HCT116 (cell line): ENCODE measurements around the gene ASB10. TPM values are rescaled to one million over a fixed set of nuclear protein-coding genes. Genes with fewer than 3 reads are reported as not detected.
A peak's percentile ranks its signal among the peaks of the same experiment; 100 is the strongest.

Experiments
- ATAC-seq: fragments of 200-7000 bp; cut with Tn5 transposase; 2 replicates; pipeline ENCODE4 v1.9.1; 2020; ENCODE audit warnings: mild to moderate bottlenecking, moderate library complexity
- BruUV-seq: library from RNA; stranded (reverse); fragments of 400-500 nt; replicated peaks from 2 replicates; lab custom pipeline; 2021; lab: Mats Ljungman, UMichigan
- CTCF ChIA-PET: fragments of 300-600 bp; sonication (Branson Sonifier 250); formaldehyde crosslinking; loops from one replicate; lab custom pipeline; 2021; ENCODE audit warnings: antibody characterized with exemption; lab: Charles Lee
- POLR2A ChIA-PET: fragments of 300-600, 350-600 bp; sonication (Branson Sonifier 250); formaldehyde crosslinking; loops from one replicate; lab custom pipeline; 2021; ENCODE audit warnings: antibody characterized with exemption; lab: Charles Lee
- RAD21 ChIA-PET, 2 experiments: fragments of 300-600 bp; sonication (Branson Sonifier 250); formaldehyde crosslinking; loops; one replicate each; lab custom pipeline; 2023; ENCODE audit warnings: low total read pairs in 2 of 2; ENCODE audit not compliant: uncharacterized antibody in 2 of 2, unreplicated experiment in 2 of 2, low non-redundant PET in 1 of 2; lab: Charles Lee
- DNase-seq: peaks from one replicate; pipeline ENCODE4 v3.0.0-alpha.2; 2010; ENCODE audit warnings: low read depth, low spot score
- H2AFZ ChIP-seq: fragments of 200-600 bp; shearing (Covaris generic), sonication (generic); 2 replicates; pipeline ENCODE4 v1.6.1; 2017; ENCODE audit warnings: low read depth, mixed run types, mixed read lengths, antibody characterized with exemption, low read length; ENCODE audit not compliant: poor library complexity, severe bottlenecking
- H3K27ac ChIP-seq: 2 replicates; pipeline ENCODE4 v1.5.1; 2012; ENCODE audit warnings: low read depth, low read length
- H3K27me3 ChIP-seq: fragments of 200-600 bp; sonication (generic); 2 replicates; pipeline ENCODE4 v1.6.1; 2016; ENCODE audit warnings: mixed run types, low read length, mixed read lengths; ENCODE audit not compliant: insufficient read depth
- H3K36me3 ChIP-seq, 2 experiments: fragments of 200-500 bp in 1 of 2; fragments of 200-600 bp in 1 of 2; sonication (Bioruptor generic) in 1 of 2; sonication (generic) in 1 of 2; 2 replicates each; pipeline versions ENCODE4 v1.5.1 to v1.6.1; 2014 to 2016; ENCODE audit warnings: low read length in 2 of 2, inconsistent platforms in 1 of 2, mixed read lengths in 1 of 2, mixed run types in 1 of 2; ENCODE audit not compliant: insufficient read depth in 2 of 2, control insufficient read depth in 1 of 2
- H3K4me1 ChIP-seq, 2 experiments: fragments of 200-600 bp in 1 of 2; sonication (generic) in 1 of 2; 2 replicates each; pipeline versions ENCODE4 v1.5.1 to v1.6.1; 2012 to 2017; ENCODE audit warnings: low read length in 2 of 2, inconsistent platforms in 1 of 2, mild to moderate bottlenecking in 1 of 2, mixed read lengths in 1 of 2, mixed run types in 1 of 2, moderate library complexity in 1 of 2; ENCODE audit not compliant: insufficient read depth in 2 of 2, control insufficient read depth in 1 of 2
- H3K4me2 ChIP-seq: fragments of 200-600 bp; sonication (generic); 2 replicates; pipeline ENCODE4 v1.6.1; 2017; ENCODE audit warnings: mixed run types, low read length, mixed read lengths
- H3K4me3 ChIP-seq, 2 experiments: fragments of 200-600 bp in 1 of 2; sonication (generic) in 1 of 2; replicated peaks in 1 of 2; 2 replicates each; pipeline ENCODE4 v1.5.1; 2011 to 2016; ENCODE audit warnings: low read length in 2 of 2, control low read depth in 1 of 2, low read depth in 1 of 2, mild to moderate bottlenecking in 1 of 2, mixed read lengths in 1 of 2, mixed run types in 1 of 2
- H3K79me2 ChIP-seq: fragments of 200-600 bp; sonication (generic); 2 replicates; pipeline ENCODE4 v1.6.1; 2017; ENCODE audit warnings: mild to moderate bottlenecking, mixed run types, low read length, moderate library complexity, mixed read lengths; ENCODE audit not compliant: insufficient read depth
- H3K9ac ChIP-seq: fragments of 200-600 bp; sonication (generic); 2 replicates; pipeline ENCODE4 v1.6.1; 2016; ENCODE audit warnings: low read length, mixed read lengths
- H3K9me2 ChIP-seq: fragments of 200-600 bp; sonication (generic), shearing (Covaris generic); 2 replicates; pipeline ENCODE4 v1.6.1; 2017; ENCODE audit warnings: mixed run types, mild to moderate bottlenecking, moderate library complexity; ENCODE audit not compliant: insufficient read depth
- H3K9me3 ChIP-seq, 2 experiments: fragments of 200-500 bp in 1 of 2; fragments of 200-600 bp in 1 of 2; sonication (Bioruptor generic) in 1 of 2; sonication (generic) in 1 of 2; 2 replicates each; pipeline ENCODE4 v1.6.1; 2014 to 2017; ENCODE audit warnings: low read length in 2 of 2, mixed read lengths in 2 of 2, inconsistent platforms in 1 of 2, low read depth in 1 of 2, mild to moderate bottlenecking in 1 of 2, mixed run types in 1 of 2, moderate library complexity in 1 of 2; ENCODE audit not compliant: control insufficient read depth in 1 of 2, insufficient read depth in 1 of 2
- H4K20me1 ChIP-seq: fragments of 200-600 bp; sonication (generic), shearing (Covaris generic); 2 replicates; pipeline ENCODE4 v1.6.1; 2017; ENCODE audit warnings: mixed run types, mild to moderate bottlenecking, moderate library complexity; ENCODE audit not compliant: insufficient read depth
- CBX3 ChIP-seq: IDR thresholded peaks from 2 replicates; pipeline ENCODE4 v1.6.1; 2012; ENCODE audit warnings: low read depth
- CEBPB ChIP-seq: IDR thresholded peaks from 2 replicates; pipeline ENCODE4 v1.6.1; 2012; ENCODE audit warnings: low read depth
- EGR1 ChIP-seq: IDR thresholded peaks from 2 replicates; pipeline ENCODE4 v1.6.1; 2012; ENCODE audit warnings: low read depth
- ELF1 ChIP-seq: IDR thresholded peaks from 2 replicates; pipeline ENCODE4 v1.6.1; 2012; ENCODE audit warnings: low read depth, borderline replicate concordance
- EZH2 ChIP-seq: fragments of 200-600 bp; sonication (generic); IDR thresholded peaks from 2 replicates; pipeline ENCODE4 v1.6.1; 2017; ENCODE audit warnings: antibody characterized with exemption, mixed run types
- POLR2A ChIP-seq: IDR thresholded peaks from 2 replicates; pipeline ENCODE4 v1.7.0; 2011; ENCODE audit warnings: borderline replicate concordance; ENCODE audit not compliant: insufficient read depth, insufficient read length; ENCODE audit errors: extremely low read depth
- POLR2AphosphoS5 ChIP-seq: IDR thresholded peaks from 2 replicates; pipeline ENCODE4 v1.6.1; 2011; ENCODE audit warnings: mild to moderate bottlenecking, low read depth, low read length, moderate library complexity
- REST ChIP-seq: IDR thresholded peaks from 2 replicates; pipeline ENCODE4 v1.6.1; 2012; ENCODE audit warnings: low read depth
- SIN3A ChIP-seq: IDR thresholded peaks from 2 replicates; pipeline ENCODE4 v1.6.1; 2012; ENCODE audit warnings: low read depth
- SP1 ChIP-seq: IDR thresholded peaks from 2 replicates; pipeline ENCODE4 v1.6.1; 2012; ENCODE audit warnings: low read depth
- SRF ChIP-seq: IDR thresholded peaks from 2 replicates; pipeline ENCODE4 v1.6.1; 2012; ENCODE audit warnings: low read depth
- TCF7L2 ChIP-seq: IDR thresholded peaks from 2 replicates; pipeline ENCODE4 v1.7.0; 2011; ENCODE audit warnings: borderline replicate concordance, inconsistent platforms; ENCODE audit not compliant: insufficient read depth, insufficient read length; ENCODE audit errors: extremely low read depth
- YY1 ChIP-seq: IDR thresholded peaks from 2 replicates; pipeline ENCODE4 v1.6.1; 2011; ENCODE audit warnings: low read length, low read depth, moderate library complexity, mild to moderate bottlenecking; ENCODE audit not compliant: insufficient replicate concordance; ENCODE audit errors: extremely low read depth
- ZBTB33 ChIP-seq: IDR thresholded peaks from 2 replicates; pipeline ENCODE4 v1.6.1; 2011; ENCODE audit warnings: mild to moderate bottlenecking, low read length, moderate library complexity; ENCODE audit not compliant: insufficient replicate concordance; ENCODE audit errors: extremely low read depth
- ZFX ChIP-seq: fragments of 450-650 bp; IDR thresholded peaks from 2 replicates; pipeline ENCODE4 v1.6.1; 2017
- ZNF274 ChIP-seq: fragments of 200-500 bp; sonication (Bioruptor generic); IDR thresholded peaks from 2 replicates; pipeline ENCODE4 v1.6.1; 2014; ENCODE audit warnings: mild to moderate bottlenecking, low read depth, low read length, inconsistent platforms
- intact Hi-C: fragments of 100-400 bp; cut with micrococcal nuclease; formaldehyde crosslinking; loops from 2 replicates; pipeline ENCODE4 v1.10.0; 2022
- total RNA-seq: library from RNA; stranded (reverse); gene quantifications from one replicate; pipeline ENCODE4 v1.2.1, GENCODE V29; 2021; ENCODE audit not compliant: unreplicated experiment

ASB10 gene
- total RNA-seq, 1 experiment from 2014 or later, result not detected

- ChIA-PET POLR2A (no interaction called here), CTCF (no interaction called here), RAD21 (no interaction called here)
- no peaks in the 10 kb centered on the region for H3K4me1 ChIP-seq
- H3K4me2 ChIP-seq, result no peak overlapping the region
- no peak for DNase-seq
- no peak for ATAC-seq
- no peaks in the 10 kb centered on the region for H4K20me1 ChIP-seq
- H3K79me2 ChIP-seq, result no peaks in the 10 kb centered on the region
- H3K27ac ChIP-seq, result no peak overlapping the region
- no peaks in the 10 kb centered on the region for H3K9me3 ChIP-seq
- no peak overlapping the region for H3K9ac ChIP-seq
- no TSS peak for BruUV-seq
- TF ChIP-seq ZNF274 (no peak), POLR2A (no peak)
- TF ChIP-seq, all 23 proteins: peak for 0
- intact Hi-C loops, result no loop called here
- H2AFZ ChIP-seq, result no peak overlapping the region
- peaks cover 18% of the 10 kb centered on the region; the same call in 1 of the 2 replicates for H3K27me3 ChIP-seq
- H3K9me2 ChIP-seq, result no peaks in the 10 kb centered on the region
- no peak overlapping the region for H3K4me3 ChIP-seq
- no peaks in the 10 kb centered on the region for H3K36me3 ChIP-seq
Measured at GRCh38 chr7:151192002-151192539, 5.0 kb upstream of the ASB10 start.

GRCh38 chr7:151191544-151191943, 4.5 kb upstream of the ASB10 start:
- ATAC-seq (peak; percentile 43), DNase-seq (no peak)
- Histone ChIP-seq H3K9me2 (no peaks in the 10 kb centered on the region), H3K79me2 (no peaks in the 10 kb centered on the region), H3K4me3 (no peak overlapping the region), H2AFZ (no peak overlapping the region), H3K27me3 (peaks cover 18% of the 10 kb centered on the region; the same call in 1 of the 2 replicates), H3K4me1 (no peaks in the 10 kb centered on the region), H4K20me1 (no peaks in the 10 kb centered on the region), H3K27ac (no peak overlapping the region), H3K9ac (no peak overlapping the region), H3K9me3 (no peaks in the 10 kb centered on the region), H3K36me3 (no peaks in the 10 kb centered on the region), H3K4me2 (no peak overlapping the region)
- no TSS peak for BruUV-seq
- POLR2A ChIA-PET, result no interaction called here
- intact Hi-C loops, result no loop called here
- RAD21 ChIA-PET, result no interaction called here
- TF ChIP-seq SIN3A, result no peak
- TF ChIP-seq REST, result no peak
- no peak for TF ChIP-seq TCF7L2
- TF ChIP-seq EGR1, result no peak
- no peak for TF ChIP-seq SRF
- TF ChIP-seq POLR2AphosphoS5, result no peak
- TF ChIP-seq CBX3, result no peak
- TF ChIP-seq SP1, result no peak
- TF ChIP-seq ZFX, result no peak
- TF ChIP-seq YY1, result no peak
- TF ChIP-seq ZBTB33, result no peak
- TF ChIP-seq EZH2, result no peak
- TF ChIP-seq ELF1, result no peak
- TF ChIP-seq CEBPB, result no peak
- CTCF ChIA-PET, result no interaction called here
